HG03025 (cell line): ENCODE data around the gene SMO.
"Not testable (repeated sequence)": the region's sequence is repeated elsewhere in the genome, so short reads cannot be mapped to it uniquely, and the experiment has no call there.

Experiments used
- ATAC-seq: cut with Tn5 transposase; IDR thresholded peaks from one replicate; pipeline ENCODE4 v1.9.1; 2021; ENCODE audit warnings: mild to moderate bottlenecking, moderate library complexity; ENCODE audit not compliant: unreplicated experiment, low FRiP score

SMO gene

DNA sequence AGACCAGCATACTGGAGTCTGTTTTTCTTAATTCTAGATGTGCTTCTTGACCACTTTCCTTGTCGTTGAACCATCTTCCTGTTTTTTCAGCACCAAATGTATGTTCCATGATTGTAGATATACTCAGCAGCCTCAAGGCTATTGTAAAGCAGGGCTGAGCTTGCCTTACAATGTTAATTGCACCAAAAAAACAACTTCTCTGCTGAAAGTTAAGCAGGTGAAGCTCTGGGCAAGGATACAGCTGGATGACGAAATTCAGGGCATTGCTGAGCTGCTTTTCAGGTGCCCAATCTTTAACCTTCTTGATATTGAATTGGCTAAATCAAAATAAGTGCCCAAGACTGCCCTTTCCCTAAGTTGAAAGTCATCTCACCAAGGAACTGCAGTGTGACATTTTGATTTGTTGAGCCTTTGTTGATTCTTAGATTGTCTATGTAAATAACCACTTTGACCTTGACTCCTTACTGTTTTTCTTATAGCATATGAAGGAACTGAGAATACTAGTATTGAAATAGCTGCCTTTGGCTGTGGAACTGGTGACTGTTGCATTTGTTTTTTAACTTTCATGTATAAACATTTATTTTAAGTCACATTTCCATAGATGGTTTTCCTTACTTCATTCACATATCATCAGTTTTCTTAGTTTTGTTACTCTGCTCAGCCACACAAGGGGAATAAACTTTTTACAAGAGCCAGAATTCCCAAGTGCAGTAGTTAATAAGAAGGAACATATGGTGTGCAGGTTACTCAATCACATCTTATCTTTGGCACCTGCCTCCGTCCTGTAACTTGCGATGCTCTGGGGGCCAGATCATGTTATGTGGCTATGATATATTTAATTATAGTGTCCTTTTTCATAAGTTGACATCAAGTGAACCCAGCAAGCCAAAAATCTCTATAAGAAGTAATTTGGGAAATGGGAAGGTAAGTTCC is 39.5 kb downstream of the SMO start:
- ATAC-seq, result no peak

DNA sequence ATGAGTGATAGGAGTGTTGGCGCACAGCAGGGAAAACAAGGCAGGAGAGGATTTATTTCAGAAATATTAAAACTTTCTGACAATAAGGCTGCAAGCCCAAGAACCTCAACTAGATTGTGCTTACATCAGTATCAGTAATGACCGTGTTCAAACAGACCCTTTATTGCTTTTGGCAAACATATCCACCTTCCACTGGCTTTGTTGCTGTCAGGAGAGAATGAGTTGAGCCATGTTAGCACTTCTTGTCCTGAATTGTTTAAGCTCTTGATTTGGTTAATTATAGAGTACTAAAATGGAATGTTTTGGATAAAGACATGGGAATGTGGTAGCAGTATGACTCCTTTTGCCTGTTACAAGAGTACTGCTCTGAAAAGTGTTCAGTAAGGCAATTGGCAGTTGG is 40.2 kb downstream of the SMO start:
- no peak for ATAC-seq

DNA sequence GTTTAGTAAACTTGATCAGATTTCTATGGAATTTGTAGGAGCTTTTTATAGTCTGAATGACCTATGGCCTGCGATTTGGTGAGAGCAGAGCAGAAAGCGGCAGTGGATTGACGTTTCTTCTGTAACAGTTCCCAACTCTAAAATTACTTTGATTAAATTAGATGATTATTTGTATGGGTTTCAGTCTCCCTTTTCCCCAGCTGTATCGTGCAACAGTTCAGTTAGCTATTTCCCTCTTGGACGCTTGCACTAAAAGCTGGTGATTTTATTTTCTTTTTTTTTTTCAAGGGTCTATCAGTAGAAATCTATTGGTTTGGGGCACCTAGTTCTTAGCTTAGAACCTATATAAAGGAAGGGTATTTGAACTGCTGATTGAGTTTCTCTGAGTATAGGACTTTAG is 43.2 kb downstream of the SMO start:
- ATAC-seq, result no peak

DNA sequence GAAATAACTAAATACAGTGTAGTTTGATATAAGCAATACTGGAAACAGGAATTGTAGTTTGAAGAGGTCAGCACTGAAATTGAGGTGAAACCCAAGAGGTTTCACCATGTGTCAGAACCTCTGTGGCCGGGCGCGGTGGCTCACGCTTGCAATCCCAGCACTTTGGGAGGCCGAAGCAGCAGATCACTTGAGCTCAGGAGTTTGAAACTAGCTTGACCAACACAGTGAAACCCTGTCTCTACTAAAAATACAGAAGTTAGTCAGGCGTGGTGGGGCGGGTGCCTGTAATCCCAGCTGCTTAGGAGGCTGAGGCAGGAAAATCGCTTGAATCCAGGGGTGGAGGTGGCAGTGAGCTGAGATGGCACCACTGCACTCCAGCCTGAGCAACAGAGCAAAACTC is 50.1 kb downstream of the SMO start:
- ATAC-seq, result no peak

DNA sequence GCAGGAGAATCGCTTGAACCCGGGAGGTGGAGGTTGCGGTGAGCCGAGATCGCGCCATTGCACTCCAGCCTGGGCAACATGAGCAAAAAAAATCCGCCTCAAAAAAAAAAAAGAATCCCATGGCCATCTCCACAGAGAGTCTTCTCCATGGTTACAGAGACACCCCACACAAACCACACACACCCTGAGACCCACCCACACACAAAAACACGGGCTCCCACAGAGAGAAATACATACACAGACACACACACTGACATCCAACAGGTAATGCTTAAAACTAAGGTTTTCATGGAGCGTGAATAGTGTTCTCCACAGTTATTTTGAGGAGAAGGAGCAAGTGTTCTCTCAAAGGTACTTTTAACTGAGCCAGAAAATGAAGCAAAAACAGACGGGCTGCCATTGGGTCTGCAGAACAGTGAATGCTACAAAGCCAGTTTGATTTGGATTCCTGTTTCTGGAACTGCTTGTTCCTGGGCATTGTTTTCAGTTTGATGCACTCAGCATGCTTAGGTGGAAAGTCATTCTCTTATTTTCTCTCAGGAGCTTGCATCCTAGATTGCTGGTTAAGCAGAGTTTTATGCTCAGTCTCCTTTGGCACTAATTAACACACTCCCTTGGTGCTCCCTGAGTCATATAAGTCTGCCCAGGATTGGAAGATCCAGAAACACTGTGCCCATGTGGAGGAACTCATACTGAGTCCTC is 51.8 kb downstream of the SMO start:
- no peak for ATAC-seq

GRCh38 chr7:129244220-129244619 is 55.8 kb downstream of the SMO start:
- ATAC-seq, result no peak

- ATAC-seq, result no peak
These were observed 57.1 kb downstream of the SMO start for GRCh38 chr7:129245533-129245932.

DNA sequence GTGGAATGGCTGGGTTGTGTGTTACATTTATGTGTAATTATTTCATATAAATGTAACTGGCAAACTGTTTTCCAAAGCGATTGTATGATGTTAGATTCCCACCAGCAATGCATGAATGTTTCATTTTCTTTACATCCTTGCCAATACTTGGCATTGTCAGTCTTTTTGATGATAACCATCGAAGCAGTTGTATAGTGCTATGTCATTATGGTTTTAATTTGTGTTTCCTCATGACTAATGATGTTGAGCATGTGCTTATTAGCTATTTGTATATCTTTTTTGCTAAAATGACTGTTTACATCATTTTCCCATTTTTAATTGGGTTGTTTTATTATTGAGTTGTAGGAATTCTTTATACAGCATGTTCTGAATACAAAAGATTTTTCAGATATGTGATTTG is 58.7 kb downstream of the SMO start:
- no peak for ATAC-seq

GRCh38 chr7:129252128-129252527 is 63.7 kb downstream of the SMO start:
- no peak for ATAC-seq

DNA sequence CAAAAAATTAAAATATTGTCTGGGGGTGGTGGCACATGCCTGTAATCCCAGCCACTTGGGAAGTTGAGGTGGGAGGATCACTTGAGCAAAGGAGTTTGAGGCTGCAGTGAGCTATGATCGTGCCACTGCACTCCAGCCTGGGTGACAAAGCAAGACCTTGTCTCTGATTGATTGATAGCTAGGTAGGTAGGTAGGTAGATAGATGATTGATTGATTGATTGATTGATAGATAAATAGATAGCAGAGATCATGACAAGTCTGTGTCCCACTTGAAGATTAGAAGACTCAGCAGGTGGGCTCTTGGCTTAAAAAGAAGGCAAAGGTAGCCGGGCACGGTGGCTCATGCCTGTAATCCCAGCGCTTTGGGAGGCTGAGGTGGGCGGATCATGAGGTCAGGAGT is 64.2 kb downstream of the SMO start:
- ATAC-seq, result not testable (repeated sequence)

DNA sequence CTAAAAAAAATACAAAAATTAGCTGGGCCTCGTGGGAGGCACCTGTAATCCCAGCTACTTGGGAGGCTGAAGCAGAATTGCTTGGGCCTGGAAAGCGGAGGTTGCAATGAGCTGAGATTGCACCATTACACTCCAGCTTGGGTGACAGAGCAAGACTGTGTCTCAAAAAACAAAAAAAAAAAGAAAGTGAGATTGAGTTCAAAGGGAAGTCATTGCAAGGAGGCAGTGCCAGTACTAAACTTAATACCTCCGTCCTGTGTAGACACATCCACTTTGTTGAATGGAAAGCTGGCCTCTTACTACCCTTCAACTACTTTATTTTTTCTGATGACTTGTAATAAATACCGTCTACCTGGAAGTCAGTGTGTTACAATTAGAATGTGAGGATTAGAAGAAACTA is 67.4 kb downstream of the SMO start:
- no peak for ATAC-seq

DNA sequence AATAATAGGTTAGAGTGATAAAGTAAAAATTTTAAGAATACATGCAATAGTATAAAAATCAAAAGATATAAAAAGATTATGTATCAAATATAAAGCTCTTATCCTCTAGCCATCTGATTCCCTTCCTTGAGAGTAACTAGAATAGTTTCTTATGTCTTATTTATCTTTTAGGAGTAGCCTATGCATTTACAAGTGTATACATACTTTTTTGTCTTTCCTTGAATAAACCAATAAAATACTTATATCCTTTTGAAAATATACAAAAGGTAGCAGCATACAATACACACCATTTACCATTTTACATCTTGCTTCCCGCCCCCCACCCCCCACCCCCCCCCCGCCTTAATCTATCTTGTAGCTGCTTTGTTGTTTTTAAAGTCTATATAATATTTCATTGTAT is 67.8 kb downstream of the SMO start:
- ATAC-seq, result no peak

GRCh38 chr7:129257168-129257567 is 68.7 kb downstream of the SMO start:
- no peak for ATAC-seq

DNA sequence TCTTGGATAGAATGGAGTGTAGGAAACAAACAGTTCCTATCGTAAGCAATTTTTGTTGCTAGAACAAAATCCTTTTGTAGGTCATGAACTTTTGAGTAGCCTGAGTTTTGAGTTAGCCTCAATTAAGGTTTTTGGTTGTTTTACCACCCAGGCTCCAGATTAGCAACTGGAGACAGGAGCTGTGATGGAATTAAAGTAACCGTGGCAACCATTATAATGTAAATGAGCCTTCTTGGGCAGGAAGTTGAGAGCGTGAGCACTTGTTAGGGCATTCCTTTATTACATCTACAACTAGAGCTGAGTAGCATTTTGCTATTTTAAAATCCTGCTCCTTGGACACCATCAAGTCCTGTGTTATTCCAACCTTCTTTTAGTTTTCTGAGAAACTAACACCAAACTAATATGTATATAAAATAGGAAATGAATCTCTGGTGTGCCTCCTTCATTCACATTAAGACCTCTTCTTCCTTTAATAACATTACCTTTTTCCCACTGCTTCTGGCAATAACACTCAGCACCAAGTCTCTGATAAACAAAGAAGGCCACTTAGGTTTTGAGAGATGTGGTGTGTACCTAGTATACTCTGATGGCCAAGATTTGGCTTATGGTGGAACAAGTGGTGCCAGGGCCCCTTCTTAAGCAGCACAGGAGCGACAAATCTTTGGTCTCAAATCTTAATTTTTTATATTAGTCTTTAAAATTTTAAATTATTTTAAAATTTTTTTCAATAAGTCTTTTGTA is 70.4 kb downstream of the SMO start:
- no peak for ATAC-seq

DNA sequence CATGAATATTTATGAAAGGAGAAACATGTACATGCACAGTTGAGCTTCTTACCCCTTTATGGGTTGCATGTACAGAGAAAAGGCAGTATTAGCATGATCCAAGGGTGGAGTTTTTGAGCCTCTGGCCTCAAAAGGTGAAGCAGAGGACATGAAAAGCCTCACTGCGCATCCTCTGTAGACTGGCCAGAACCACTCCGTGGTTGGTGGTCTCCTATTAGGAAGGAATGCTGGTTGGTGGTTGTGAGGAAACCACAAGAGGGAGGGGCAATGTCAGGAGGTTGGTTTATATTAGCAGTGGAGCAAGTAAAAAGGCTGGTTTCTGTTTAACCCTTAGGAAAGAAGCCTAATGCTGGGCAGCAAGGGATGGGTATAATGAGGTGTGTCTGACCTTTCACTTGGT is 73.9 kb downstream of the SMO start:
- no peak for ATAC-seq
